Glomerular visceral epithelial cell (primary cell): ENCODE measurements around the gene PALD1.

Source experiments
- DNase-seq: peaks from one replicate; pipeline ENCODE4 v3.0.0-alpha.2; 2016; ENCODE audit errors: extremely low spot score

The PALD1 gene

DNA sequence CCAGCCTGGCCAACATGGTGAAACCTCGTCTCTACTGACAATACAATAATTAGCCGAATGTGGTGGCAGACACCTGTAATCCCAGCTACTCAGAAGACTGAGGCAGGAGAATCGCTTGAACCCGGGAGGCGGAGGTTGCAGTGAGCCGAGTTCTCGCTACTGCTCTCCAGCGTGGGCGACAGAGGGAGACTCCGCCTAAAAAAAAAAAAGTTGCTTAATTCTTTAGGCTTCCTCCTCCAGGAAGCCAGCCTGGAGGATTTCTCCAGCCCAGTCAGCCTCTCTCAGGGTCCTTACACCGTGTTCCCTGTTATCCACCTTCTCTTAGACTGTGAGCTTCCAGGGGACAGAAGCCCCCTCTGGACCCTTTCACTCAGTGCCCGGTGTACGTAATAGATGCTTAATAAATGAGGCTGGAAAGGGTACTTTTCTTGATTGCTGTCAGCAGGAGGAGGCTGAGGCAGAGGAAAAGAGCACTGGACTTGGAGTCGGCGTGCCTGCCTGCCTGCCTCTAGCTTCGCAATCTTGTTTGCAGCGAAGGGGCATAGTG lies 20.7 kb upstream of the PALD1 start:
- no peak for DNase-seq

DNA sequence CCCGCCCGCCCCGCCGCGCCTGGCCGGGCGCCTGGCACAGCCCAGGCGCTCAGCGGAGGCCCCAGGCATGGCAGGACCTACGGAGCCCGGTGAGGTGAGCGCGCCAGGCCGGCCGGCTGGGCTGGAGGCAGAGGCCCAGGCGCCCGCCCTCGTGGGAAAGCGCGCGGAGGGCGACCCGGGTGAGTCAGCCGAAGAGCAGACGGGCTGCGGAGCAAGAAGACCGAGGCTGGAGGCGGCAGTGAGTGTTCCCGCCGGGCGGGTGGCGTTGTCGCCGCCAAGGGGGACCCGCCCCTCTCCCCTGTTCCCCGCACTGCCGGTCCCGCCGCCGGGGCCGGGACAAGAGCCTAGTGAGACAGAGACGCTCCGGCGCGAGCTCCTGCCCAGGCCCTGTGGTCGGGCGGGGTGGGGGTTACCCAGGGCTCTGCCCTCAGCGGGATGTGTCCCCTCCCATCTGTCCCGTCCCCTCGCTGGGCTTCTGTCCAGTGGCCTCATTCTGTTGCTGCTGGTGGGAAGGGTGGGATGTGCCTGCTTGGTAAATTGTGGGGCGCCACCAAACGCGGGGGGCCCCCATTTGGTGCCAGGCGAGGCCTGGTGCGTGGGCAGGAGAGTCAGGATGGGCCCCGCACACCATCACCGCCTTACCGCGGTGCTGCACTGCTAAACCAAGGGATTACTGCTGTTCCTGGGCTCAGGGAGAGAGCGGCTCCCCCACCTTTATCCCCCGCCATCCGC lies 20.1 kb upstream of the PALD1 start:
- DNase-seq: peak; percentile 78

DNA sequence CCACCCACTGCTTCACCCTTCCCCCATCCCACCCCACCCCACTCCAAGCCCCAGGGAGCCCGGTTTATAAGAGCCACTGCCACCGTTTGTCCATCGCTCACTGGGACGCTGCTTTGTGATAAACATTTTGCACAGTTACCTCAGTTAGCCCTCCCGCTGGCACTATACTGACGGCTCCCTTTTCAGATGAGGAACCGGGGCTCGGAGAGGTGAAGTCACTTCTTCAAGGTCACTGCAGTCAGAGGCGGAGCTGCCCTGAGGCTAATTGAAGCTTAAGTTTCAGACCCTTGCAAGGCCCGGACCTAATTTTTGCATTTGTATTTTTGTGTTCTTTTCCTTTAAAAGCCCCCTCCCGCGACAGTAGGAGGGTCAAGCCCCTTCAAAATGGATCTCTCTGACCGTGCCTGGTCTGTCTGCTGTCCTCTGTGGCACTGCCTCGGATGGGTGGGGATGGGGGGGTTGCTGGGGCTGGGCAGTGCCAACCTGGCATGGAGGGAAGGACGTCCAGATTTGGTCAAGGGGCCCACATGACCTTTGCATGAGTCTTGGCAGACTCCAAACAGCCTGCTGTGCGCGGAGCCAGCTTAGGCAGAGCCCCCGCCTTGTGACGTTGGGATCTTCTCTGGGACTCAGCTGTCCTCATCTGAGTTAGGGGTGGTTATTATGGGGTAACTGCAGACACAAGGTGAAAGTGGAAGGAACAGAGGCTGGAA lies 19.4 kb upstream of the PALD1 start:
- no peak for DNase-seq

DNA sequence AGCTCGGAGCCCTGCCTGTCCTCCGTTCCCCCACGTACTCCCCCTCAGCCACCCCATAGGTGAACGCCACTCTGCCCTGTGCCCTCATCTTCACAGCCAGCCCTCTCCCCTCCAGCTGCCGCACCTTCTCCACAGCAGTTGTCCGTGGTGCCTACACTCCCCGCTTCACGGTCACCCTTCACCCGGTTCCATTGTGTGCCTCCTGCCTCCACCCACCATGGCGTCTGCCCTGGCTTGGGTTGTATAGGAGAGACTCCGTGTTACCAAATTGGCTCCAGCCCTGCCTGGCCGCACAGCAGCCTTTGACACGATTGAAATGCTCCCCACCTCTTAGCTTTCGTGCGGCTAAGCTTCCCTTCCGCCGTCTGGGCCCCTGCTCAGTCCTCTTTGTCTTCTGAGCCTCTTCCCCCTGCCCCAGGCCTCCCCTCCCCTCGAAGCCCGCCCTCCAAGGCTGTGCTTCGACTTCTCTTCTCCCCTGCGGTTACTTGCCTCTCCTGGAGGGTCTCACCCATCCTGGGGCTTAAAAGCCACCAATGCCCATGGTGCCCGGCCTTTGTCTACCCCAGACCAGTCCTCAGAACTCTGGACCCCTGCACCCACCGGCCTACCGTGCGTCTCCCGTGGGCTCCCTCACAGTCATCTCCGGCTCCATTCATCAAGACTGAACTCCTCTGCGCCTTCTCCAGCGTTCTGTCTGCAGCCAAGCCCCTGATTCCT lies 18.6 kb upstream of the PALD1 start:
- no peak for DNase-seq

DNA sequence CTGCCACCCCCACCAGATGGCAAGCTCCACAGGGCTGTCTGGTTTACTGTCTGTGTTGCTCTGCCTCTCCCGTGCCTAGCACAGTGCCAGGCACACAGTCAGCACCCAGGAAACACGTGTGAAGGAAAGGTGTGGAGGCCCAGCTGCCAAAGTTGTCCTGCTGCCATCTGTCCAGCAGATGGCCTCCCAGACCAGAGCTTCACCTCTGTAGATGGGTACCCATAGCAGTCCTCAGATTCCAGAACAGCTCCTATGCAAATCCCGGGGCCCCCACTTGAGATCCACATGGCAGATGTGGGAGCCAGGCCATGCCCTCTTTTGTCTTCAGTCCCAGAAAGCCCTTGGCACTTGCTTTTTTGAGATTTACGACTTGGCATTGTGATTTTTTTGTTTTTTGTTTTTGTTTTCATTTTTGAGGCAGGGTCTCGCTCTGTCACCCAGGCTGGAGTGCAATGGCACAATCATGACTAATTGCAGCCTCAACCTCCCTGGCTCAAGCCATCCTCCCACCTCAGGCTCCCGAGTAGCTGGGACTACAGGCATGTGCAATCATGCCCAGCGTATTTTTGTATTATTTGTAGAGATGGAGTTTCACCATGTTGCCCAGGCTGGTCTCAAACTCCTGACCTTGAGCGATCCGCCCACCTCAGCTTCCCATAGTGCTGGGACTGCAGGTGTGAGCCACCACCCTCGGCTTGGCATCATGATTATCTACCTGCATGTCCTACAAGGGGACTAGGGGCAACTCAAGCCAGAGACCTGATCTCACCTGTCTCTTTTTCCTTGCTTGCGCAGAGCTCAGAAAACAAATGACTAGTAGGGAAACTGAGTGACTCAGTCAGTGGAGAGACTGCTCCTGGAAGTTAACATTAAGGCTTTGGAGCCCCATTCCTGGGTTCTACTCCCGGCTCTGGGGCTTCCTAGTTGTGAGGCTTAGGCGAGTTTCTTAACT lies 16.9 kb upstream of the PALD1 start:
- peak; percentile 52 for DNase-seq

DNA sequence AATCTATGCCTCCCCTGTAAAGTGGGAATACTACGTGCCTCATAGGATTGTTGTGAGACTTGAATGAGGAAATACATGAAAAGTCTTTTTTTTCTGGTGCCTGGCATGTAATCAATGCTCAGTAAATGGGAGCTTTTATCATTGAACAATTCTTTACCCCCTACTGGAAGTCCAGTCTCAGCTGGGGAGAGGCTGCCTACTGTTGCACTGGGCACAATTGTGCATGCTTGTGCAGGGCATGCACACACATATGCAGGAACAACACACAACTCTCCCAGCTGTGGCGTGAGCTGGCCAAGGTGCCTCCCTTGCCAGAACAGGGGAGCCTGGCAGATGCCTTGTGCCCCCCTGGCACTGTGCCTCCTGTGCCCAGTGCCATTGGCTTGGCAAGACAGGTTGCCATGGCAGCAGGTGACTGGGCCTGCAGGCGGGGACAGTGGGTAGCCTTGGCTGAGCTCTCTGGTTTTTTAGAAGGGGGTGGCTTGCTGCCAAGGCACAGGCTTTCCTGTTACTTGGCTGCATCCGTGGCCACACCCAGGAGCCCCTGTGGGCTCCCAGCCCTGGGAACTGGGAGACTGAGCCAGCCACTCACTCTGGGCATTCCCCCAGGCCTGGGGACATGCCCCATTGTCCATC lies 16.1 kb upstream of the PALD1 start:
- DNase-seq: peak; percentile 33

DNA sequence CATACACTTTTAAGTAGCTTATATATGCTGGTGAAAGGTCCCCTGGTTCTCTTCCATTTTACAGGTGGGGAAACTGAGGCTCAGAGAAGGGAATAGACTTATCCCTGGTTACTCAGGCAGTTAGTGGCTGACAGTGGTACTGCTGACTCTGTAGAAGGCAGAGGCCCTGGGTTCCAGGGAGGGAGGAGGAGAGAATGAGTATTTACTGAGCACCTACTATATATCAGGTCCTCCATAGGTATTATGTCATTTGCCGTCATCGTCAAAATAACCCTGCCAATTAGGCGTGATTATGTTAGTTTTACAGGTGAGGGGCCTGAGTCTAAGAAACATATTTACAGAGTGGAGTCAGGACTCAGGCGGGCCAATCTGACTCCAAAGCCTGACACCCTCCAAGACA lies 13.3 kb upstream of the PALD1 start:
- DNase-seq: no peak

DNA sequence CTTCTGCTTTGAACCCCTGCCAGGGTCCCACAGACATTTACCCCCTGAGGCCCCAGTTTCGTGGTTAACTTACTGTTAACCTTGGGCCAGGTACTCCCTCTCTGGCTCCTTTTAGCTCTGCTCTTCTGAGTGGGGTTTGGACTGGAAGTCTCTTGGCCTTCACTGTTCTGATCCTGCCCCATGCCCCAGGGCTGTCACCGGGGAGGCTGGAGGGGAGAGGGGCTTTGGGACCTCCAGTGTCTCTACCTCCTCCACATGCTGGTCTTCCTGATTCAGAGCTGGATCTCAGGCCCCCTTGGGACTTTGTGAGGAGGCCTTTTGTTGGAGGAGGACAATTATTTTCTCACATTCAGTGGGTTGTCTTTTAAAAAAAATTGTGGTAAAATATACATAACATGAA lies 12.7 kb upstream of the PALD1 start:
- no peak for DNase-seq

DNA sequence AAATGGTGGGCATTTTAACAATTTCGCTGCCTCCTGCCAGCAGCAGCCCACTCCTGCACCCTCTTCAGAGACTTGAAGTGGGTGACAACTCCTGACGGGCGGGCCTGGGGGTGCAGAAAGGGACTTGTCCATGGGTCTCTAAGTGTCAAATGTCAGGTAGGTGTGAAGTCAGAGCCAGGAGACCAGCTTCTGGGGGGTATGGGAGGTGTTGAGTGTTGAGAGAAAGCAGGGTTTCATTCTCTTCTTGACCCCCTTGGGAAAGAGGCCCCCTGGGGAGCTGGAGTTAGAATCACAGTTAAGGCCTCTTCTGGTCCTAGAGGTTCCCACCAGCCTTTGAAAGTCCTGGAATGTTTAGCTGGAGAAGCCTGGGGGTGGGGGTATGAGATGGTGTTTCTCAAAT lies 11.6 kb upstream of the PALD1 start:
- no peak for DNase-seq

DNA sequence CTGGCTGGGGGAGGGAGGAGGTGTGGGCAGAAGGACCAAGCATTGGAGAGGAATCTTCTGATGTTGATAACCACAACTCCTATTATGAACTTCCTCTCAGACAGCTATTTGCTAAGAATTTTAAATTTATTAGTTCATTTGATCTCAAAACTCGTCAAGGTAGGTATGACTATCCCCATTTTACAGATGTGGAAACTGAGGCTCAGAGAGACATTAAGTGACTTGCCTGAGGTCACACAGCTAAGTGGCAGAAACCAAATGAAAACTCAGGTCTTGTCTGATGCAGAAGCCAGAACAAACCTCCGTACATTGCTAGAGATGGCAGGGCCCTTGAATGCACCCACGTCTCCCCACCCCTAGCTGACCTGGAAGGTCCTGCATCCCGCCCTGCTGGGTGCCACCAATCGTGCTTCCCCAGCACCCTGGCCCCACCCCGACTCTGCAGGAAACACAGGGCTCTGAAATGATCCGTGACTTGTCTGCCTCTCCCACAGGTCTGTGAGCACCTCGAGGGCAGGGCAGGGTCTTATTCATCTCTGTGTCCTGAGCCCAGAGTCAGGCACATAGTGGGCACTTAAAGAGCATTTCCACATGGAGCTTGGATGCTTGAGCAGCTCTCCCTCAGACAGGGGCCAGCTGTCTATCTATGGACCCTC lies 5.6 kb upstream of the PALD1 start:
- DNase-seq: no peak

DNA sequence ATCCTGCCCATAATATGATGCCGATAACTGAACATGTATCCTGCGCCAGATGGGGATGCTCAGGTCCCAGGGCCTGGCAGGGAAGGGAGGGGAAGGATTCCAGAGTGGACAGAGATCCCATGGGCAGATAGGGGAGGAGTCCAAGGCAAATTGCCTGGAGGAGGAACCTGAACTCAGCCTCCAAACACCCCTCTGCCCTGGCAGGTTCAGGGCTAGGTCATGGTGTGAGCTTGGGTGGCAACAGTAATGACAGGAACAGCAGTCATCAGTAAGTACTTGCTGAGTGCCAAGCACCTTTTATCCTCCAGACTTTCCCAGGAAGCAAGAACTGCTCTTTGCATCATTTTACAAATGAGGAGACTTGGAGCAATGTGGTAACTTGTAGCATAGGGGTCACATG lies 3.8 kb upstream of the PALD1 start:
- no peak for DNase-seq

DNA sequence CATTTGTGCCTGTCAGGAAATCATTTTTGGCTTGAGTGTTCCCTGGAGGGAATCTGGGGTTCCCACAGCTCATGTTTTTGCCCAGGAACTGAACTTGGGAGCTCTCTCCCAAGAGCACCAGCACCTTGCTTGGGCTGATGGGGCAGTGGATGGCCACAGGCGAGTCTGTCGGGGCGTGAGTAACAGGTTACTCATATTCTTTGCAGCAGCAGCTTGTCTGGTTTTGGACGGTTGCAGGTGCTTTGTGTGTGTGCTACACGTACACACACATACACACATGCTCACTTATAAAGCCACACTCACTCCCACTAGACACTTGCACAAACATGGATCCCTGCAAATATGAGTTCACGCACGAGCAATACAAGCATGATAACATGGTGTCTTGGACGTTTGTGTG lies 2.9 kb upstream of the PALD1 start:
- peak; percentile 63 for DNase-seq

DNA sequence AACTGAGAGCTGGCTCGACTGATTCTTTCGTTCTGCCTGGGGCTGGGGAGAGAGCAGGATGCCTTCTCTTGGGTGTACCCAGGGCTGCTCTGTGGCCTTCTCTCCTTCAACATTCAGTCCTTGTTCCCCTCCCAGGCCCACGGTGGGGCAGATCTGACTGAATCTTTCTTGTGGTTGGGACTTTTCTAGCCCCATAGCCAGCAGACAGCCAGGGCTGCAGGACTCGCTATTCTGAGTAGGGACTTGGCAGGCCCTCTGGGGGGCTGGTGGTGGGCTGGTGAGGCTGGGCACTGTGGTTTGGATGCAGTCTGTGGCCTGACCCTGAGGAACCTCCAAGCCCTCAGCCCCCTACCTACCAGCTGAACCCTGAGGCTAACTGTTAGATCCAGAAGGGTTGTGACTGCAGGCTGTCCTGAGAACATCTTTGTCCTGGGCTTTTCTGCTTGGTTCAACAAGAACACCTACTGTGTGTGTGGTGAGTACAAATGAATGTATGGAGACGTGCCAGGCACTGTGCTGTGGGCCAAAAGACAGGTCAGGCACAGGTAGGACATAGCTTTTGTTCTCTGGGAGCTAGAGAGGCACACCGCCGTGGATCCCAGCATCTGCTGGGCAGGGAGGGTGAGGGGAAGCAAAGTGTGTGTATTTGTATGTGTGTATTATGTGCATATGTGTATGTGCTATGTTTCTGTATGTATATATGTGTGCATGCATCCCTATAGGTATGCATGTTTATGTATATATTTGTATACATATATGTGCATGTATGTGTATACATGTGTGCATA lies 2.1 kb upstream of the PALD1 start:
- no peak for DNase-seq

DNA sequence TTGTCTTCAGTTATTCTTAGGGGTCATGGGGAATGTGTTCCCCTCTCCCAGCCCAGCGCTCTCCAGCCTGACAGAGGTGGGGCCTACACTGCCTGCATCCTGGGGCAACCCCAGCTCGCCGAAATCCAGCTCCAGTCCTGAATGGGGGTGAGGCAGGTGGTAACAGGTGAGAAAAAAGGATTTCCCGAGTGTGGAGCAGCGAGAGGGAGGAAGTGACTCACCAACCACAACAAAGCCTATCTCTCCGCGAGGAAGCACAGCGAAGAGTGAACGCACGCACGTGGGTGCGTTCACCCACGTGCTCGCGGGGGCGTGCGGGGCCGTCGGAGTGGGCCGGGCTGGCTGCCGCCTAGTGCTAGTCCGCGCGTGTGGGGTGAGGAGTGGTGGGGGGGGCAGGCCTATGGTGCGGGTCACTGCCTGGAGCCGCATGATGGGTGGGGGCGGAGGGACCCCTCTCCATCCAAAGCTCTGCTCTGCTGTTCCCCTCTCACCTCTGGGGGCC lies 855 bp upstream of the PALD1 start:
- peak; percentile 33 for DNase-seq

DNA sequence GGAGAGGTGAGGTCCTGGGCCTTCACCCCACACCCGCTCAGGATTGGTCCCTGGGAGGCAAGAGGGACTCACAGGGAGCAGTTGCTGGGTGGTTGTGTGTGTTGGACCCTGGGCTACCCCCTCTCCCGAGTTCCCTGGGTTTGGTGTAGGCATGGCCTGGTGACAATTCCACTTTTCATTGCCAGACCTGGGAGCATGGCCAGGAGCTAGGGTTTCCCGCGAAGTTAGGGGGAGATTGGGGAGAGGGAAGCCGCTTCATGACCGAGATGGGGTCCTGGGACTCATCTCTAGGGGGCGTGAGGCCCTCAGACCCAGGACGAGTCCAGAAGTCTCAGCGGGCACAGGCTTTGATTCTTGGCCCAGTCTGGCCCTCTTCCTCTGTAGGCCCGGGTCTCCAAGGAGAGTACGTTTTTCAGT lies 606 bp downstream of the PALD1 start:
- DNase-seq: no peak

DNA sequence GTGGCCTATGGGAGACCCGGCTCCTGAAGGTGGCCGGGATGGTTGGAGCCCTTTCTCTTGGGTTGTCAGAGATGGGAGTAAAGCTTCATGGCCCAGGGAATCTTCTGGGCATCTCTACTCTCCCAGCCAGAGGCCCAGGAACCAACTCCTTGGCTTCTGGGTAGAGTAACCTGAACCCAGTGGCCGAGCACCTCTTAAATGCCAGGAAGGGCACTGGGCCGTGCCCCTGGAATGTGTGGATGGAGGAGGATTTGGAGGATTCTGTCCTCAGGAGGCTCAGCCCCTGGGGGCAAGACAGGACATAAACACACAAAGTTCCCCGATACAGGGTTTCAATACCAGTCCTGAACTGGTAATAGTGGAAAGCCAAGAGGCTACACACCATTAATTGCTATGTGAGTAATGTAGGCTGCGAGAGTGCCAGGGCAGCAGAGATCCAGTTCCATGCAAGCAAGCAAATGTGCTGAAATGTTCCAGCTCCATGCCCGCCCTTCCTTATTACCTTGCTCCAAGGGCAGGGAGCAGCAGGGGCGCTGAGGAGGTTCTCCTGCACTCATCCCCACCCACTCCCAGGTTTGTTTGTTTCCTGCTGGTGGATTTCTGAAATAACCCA lies 1.2 kb downstream of the PALD1 start:
- no peak for DNase-seq

DNA sequence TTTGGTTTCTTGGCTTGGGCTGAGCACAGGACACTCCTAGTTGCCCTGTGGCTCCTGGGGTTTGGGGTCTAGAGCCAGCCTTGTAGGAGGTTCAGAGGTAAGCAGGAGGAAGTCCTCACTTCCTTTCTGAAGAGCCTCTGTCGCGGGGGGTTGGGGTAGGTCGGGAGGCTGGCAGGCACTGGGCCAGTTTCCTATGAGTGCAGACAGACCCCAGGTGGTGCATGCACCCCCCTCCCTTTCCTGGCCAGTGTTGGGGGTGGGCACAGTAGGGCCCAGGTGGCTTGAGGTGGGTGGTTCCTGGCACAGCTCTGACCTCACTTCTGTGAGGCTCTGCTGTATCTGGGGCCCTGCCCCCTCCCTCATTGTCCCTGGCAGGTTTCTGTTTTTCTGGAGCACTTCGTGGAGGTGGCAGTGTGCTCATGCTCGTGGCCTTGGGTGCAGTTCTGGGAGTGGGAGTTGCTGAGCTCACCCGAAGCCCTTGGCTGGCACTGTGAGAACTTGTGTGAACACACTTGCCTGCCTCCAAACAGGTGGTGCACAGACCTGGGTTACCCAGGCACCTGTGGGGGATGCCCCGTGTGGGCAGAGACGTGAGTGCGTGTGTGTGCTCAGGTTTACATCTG lies 1.8 kb downstream of the PALD1 start:
- no peak for DNase-seq

DNA sequence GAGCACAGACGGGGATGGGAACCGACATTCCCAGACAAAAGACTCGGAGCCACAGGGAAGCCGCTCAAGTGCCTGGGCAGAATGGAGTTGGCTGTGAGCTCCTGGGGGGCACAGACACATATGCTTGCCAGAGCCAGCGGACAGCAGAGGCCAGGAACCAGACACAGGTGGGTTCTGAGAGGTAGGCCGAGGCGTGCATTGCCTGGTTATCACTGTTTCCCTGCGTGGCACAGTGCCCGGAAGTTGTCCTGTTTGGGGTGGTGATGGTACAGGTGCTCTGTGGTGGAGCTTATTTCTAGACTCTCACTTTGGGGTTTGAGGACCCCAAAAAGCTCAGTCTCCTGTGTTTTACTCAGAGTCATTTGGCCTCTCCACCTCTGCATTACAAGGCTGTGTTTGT lies 2.5 kb downstream of the PALD1 start:
- no peak for DNase-seq
